GM19438 (cell line): Measurements from ENCODE around the gene SKP2.
"Not testable (repeated sequence)": the region's sequence is repeated elsewhere in the genome, so short reads cannot be mapped to it uniquely, and the experiment has no call there.

Experiments used
- ATAC-seq: cut with Tn5 transposase; IDR thresholded peaks from one replicate; pipeline ENCODE4 v1.9.1; 2021; ENCODE audit warnings: low read depth; ENCODE audit not compliant: unreplicated experiment

Gene SKP2

DNA sequence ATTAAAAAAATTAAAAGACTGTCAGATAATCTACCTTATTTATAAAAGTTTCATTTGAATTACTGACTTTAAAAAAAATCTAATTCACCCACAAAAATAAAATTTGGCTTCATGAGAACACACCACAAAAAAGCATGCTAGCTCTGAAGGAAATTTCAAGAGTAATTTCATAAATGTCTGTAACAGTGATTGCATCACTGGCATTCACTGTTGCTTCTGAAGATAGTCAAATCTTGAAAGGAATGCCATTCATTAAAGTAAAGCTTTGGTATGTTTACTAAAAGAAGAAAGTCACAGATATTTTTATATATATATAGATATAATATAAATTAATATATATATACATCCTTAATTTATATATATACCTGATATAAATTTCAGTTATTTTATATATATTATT, 46.4 kb downstream of the SKP2 start:
- ATAC-seq, result no peak

DNA sequence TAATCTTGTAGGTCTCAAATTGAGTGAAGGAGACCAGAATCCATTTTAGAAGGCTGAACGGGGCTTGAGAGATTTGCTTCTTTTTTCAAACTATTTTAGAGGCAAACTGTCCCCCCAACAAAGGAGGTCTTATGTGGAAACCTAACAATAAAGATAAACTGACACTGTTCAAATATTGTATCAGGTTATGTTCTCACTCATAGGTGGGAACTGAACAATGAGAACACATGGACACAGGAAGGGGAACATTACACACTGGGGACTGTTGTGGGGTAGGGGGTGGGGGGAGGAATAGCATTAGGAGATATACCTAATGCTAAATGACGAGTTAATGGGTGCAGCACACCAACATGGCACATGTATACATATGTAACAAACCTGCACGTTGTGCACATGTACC, 46.9 kb downstream of the SKP2 start:
- ATAC-seq, result not testable (repeated sequence)

DNA sequence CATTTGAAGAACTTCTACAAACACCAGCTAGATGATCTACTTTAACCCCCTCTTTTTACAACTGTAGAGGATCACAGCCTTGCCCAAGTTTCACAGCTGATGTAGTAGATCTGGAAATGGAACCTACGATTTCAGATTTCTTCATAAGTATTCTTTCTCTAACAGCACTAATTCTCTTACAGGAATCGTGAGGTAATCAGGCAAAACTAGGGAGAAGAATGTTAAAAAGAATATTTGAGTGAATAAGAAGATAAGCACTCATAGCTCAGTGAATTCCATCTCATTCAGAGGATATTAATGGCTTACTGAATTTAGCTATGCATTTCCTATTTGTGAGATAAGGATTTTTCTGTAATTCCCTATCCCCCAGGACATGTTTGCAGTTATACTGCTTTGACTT, 47.7 kb downstream of the SKP2 start:
- no peak for ATAC-seq

DNA sequence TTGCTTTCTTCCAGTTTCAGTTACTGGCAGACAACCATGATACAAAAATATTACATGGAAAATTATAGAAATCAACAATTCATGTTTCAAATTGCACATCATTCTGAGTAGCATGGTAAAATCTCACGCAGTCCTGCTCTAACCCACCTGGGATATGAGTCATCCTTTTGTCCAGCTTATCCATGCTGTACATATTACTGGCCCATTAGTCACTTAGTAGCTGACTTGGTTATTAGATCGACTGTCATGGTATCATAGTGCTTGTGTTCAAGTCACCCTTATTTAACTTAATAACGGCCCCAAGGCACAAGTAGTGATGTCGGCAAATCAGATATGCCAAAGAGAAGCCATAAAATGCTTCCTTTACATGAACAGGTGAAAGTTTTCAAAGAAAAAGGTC, 48.6 kb downstream of the SKP2 start:
- no peak for ATAC-seq

DNA sequence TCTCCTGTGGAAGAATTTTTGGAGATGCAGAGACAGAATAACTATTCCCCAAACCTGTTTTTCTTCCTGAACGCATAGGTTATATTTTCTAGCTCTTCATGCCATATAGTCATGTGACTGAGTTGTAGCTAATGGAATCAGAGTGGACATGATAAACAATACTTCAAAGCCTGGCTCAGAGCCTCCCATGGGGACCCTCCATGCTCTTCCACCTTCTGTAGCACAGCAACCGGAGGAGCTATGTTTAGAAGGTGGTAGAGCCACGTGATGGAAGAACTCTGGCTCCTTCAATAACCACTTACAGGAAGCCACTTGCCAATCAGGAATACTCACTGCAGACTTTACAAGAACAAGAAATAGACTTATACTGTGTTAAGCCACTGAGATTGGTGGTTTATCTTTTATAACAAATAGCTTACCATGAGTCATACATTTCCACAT, 50.6 kb downstream of the SKP2 start:
- ATAC-seq, result no peak

DNA sequence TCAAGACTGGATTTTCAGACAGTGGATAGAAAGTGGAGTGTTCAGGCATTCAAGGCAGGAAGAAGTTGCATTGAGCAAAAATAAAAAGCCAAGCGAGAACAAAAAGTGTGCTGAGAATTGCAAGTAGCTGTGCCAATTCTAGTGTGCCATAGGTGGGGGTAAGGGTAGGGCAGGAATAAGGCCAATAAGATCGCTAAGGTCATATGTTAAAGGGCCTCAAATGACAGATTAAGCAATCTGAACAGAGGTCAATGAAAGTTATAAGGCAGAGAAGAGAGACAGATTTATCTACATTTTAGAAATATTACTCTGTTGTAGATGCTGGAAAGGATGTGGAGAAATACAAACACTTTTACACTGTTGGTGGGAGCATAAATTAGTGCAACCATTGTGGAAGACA, 53.4 kb downstream of the SKP2 start:
- ATAC-seq, result no peak

DNA sequence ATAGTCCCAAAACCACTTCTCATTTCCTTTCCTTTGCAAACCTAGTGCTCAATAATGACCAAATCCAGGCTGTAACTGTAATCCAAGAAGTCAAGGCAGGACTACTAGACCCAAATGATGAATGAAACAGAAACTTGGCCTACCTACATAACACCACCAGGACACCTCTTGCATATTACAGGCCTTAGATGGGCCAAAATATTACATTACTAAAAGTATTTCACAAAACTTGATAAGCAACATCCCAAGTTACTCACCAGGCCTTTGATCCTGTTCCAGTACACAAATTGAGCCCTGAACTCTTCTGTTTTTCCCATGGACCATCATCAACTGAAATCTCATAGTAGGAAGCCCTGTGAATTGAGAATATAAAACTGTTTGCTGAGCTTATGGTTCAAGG, 55.0 kb downstream of the SKP2 start:
- no peak for ATAC-seq

DNA sequence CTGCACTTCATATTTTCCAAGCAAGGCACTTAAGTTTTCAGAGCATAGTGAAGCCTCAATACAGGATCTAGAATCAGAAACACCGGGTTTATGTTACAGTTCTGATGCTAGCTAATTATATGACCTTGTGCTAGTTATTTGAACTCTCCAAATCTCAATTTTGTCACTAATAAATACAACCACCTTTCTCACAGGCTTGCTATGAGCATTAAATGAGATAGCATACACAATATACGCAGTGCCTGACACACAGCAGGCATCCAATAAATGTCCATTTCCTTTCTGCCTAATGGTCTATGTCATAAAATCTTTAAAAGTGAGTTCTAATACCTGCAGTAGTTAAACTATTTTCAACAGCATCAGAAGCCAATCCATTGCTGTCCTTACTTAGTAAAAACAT, 56.9 kb downstream of the SKP2 start:
- no peak for ATAC-seq

DNA sequence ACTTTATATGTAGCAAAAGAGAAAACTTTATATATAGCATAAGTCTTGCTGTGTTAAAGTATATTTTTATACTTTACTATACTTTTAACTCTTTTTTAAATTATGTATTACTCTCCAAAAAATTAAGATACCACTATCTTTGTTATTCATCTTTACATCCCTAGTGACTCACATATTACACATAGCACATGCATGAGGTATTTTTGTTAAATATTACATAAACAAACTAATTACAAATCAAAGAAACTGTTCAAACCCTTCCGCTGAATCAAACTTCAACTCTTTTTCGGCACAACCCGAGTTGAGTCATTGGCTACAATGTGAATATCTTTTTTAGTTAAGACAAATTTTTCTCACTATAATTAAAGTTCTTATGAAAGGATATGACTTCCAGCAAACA, 57.8 kb downstream of the SKP2 start:
- ATAC-seq, result no peak

DNA sequence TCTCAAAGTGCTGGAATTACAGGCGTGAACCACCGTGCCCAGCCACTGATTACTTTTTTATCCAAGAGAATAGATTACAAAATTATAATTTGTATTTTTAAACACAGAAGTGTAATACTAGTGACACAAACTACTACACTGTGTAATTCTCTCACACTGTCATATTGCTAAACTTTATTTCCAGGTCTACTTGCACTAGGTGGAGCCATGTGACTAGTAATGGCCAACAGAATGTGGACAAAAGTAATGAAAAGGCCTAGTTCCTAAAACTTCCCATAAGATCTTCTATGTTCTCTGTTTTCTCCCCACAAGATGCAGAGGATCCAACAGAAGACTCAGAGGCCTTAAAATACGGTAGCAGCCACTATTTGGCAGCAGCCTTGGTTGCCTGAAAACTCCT, 62.5 kb downstream of the SKP2 start:
- no peak for ATAC-seq

DNA sequence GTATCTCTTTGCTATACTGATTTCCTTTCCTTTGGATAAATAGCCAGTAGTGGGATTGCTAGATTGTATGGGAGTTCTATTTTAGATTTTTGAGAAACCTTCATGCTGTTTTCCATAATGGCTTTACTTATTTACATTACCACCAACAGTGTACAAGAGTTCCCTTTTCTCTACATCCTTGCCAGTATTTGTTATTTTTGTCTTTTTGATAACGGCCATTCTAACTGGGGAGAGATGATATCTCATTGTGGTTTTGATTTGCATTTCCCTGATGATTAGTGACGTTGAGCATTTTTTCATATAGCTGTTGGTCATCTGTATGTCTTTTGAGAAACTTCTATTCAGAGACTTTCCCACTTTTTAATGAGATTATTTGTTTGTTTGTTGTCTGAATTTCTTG, 64.0 kb downstream of the SKP2 start:
- ATAC-seq, result no peak

DNA sequence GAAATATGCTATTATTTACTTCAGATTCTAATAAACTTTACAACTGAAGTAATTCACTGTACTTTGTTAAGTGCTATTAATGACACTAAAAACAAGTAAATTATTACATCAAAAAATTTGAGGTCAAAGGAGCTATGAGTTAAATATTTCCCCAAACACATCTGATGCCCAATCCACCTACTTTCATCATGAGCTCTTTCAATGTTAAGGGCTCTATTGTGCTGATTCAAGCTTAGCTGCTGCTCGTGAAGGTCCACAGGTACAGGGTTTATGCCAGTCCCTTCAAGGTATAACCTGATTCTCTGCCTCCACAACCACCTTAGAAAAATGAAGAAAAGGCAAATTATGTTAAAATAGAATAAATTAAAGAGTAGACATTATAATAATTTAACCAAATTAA, 65.7 kb downstream of the SKP2 start:
- ATAC-seq, result no peak

DNA sequence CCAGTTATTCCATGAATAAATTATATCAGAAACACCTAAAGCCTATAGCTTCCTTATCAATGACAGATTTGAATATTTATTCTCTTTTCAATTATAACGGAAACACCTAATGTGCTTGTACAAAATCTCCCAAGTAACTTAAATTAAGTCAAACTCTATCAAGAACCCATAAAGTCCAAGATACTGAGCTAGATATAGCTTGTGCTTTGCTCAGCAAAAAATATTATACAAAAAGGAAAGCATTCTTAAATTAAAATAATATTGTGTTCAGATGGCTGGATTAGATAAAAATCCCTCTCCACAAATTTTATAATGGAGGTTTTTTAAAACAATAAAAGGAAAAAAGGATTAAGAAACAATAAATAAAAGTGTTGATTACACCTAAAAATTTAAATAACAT, 66.1 kb downstream of the SKP2 start:
- no peak for ATAC-seq

DNA sequence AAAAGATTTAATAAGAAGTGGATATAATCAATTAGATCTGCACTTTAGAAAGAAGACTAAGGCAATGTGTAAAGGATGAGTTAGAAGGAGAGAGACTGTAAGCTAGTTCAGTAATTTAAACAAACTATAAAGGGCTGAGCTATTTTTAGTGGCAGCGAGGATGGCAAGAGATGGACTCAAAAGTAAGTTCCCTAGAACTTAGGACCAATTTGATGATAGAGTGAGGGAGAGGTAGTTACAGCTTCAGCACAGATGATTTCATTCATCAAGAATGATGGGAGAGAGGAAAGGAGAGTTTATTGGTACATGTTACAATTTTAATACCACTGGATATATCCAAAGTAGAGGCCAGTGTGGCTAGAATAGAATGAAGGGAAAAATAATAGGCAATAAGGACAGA, 70.7 kb downstream of the SKP2 start:
- no peak for ATAC-seq

DNA sequence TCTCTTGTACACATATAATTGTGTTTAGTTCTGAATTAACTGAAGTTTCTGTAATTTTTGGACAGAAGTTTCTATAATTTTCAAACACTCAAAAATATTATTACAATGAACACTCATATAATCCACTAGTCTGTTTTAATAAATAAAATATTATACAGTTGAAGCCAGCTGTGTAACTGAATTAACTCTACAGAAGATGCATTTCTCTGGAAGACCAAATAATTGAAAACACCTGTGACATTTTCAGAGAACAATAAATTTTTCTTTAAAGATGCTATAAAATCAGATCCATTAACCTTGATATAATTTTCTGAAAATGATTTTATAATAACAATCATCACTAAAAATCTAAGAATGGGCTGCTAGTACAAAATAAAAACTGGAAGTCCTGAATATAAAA, 75.1 kb downstream of the SKP2 start:
- ATAC-seq, result no peak

DNA sequence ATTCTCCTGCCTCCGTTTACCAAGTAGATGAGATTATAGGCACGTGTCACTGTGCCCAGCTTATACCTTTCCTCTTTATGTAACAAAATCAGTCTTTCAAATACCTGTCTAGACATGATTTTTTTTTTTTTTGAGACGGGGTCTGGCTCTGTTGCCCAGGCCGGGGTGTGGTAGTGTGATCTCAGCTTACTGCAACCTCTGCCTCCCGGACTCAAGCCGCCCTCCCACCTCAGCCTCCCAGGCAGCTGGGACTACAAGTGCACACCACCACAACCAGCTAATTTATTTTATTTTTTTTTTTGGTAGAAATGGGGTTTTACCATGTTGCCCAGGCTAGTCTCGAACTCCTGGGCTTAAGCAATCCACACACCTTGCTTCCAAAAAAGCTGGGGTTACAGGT, 76.6 kb downstream of the SKP2 start:
- no peak for ATAC-seq

DNA sequence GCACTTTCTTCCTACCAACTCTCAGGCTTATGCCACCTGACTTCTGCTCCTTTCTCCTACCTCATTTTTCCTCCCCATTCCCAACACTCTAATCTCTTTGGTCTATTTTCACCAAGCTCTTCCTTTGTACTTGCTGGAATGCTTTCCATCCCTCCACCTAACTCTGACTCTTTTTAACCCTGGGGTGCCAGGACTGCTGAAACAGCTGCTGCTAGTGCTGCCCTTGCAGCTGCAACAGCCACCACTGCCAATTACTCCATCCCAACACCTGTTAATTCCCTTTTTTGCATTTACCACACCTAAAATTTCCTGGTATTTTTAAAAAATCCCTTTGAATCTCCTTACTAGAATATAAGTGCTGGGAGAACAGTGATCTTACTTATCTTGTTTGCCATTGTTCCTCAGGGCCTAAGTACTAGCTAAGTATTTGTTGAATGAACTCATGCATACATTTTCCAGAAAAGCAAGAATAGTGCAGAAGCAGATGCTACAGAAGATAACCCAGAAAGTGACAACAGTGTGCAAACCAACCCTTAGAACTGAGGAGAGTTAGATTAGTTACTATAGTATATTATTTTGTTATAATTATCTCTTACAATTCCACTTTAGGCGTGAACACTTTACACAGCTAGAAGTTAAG, 78.4 kb downstream of the SKP2 start:
- ATAC-seq, result no peak

DNA sequence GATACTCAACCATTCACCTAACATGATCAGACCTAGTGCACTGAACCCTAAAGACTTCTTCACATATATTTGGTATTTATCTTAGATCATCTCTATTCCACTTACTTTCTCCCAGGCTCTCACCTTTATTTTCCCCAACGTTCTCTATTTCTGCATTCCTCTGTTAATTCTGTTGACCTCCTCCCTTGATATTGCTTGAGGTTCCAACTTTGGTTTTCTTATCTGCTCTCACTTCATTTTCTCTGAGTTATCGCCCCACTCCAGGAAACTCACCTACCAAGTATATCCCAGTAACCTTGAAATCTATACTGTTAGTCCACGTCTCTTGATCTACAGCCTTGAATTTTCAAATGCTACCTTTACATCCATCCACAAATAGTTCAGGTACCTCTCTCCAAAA, 80.6 kb downstream of the SKP2 start:
- no peak for ATAC-seq
